ENCODE measurements around the gene DCBLD2. TPM values are rescaled to one million over a fixed set of nuclear protein-coding genes. Genes with fewer than 3 reads are reported as not detected.

The DCBLD2 gene, protein sequence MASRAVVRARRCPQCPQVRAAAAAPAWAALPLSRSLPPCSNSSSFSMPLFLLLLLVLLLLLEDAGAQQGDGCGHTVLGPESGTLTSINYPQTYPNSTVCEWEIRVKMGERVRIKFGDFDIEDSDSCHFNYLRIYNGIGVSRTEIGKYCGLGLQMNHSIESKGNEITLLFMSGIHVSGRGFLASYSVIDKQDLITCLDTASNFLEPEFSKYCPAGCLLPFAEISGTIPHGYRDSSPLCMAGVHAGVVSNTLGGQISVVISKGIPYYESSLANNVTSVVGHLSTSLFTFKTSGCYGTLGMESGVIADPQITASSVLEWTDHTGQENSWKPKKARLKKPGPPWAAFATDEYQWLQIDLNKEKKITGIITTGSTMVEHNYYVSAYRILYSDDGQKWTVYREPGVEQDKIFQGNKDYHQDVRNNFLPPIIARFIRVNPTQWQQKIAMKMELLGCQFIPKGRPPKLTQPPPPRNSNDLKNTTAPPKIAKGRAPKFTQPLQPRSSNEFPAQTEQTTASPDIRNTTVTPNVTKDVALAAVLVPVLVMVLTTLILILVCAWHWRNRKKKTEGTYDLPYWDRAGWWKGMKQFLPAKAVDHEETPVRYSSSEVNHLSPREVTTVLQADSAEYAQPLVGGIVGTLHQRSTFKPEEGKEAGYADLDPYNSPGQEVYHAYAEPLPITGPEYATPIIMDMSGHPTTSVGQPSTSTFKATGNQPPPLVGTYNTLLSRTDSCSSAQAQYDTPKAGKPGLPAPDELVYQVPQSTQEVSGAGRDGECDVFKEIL
- 201 to 293 TPM (median 253 TPM) in 5 replicates for total RNA-seq (2022; extraction: Qiagen RNA extraction; ENCODE audit: low read depth)

DNA sequence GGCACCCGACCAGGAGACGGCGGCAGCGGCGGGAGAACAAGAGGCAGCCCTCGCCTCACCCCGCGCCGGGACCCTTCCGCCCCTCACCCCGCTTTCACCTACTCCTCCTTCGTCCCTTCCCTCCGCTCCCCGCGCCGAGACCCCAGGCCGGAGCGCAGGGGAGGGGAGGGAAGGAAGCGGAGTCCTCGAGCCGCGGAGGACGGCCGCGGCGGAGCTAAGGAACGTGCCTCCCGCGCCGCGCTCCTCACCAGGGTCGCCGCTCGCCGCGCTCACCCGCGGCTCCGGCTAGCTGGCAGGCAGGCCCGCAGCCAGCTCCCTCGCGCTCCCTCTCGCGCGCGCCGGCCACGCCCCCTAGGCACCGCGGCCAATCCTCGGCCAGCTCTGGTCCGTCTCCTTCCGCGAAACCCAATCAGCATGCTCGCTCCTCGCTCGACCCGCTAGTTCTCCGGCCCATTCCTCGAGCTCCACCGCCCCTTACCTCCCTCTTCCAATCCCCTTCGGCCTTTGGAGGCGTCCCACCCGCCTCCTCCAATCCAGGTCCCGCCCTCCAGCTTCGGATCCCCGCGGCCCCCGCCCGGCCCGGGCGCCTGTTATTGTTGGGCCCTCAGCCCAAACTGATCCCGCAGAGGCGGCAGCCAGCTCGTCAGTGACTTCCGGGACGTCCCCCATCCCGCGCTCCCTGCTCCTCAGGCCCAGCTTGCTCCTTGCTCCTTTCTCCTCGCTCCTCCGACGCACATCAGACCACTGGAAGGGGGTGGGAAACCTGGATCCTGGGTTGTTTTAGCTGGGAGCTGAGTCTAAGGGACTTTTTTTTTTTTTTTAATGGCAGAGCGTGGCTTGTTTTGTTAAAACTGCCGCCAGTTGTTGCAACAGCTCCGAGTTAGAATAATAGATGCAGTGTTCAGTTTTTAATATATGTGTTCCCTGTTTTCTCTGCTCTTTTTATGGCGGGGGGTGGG lies at the start of gene DCBLD2:
DCBLD2 (minus strand) TSS at position 304 of the 959 bp plus-strand sequence. CDS start 369 bp downstream, outside the sequence.

GRCh38 chr3:98763076-98763475 lies 138.4 kb downstream of the DCBLD2 start, which contains the start of gene ST3GAL6:
ST3GAL6 (plus strand) TSS chr3:98763340; CDS start chr3:98768441, 5,101 bp downstream.

Other genes starting within 250 kb of the DCBLD2 start
- gene ST3GAL6, start 138.4 kb downstream of the DCBLD2 start, total RNA-seq (2022; extraction: Qiagen RNA extraction; ENCODE audit: low read depth), result 0.60 to 1.9 TPM (median 0.91 TPM) in 5 replicates

All from A549 treated with CpdA at 1 μM for 4 hours (cell line).